ENCODE data around the gene LHFPL2. TPM values are rescaled to one million over a fixed set of nuclear protein-coding genes. Genes with fewer than 3 reads are reported as not detected.

Gene LHFPL2
- total and polyA plus RNA-seq, 4 donors = 6.5 to 49.4 (median 47.7) TPM

GRCh38 chr5:78630047-78630446 is 18.5 kb downstream of the LHFPL2 start:
- Histone ChIP-seq H3K36me3 (ENCODE audit: control insufficient read depth in 4 of 4, insufficient read depth in 4 of 4, low read length in 4 of 4) (peaks cover 8 to 31% (median 14%) of the 10 kb centered on the region in 4 donors), H3K4me1 (ENCODE audit: control insufficient read depth in 5 of 5, insufficient read depth in 5 of 5, low read length in 5 of 5) (peaks cover 7 to 44% (median 10%) of the 10 kb centered on the region in 5 donors), H3K27ac (ENCODE audit: low read depth in 1 of 2, low read length in 1 of 2) (no peak overlapping the region), H3K9me3 (ENCODE audit: control insufficient read depth in 4 of 4, insufficient read depth in 3 of 4, low read length in 3 of 4) (peaks cover 0 to 4% (median 0%) of the 10 kb centered on the region in 4 donors), H3K4me3 (no peak overlapping the region), H3K27me3 (ENCODE audit: control insufficient read depth in 3 of 3, insufficient read depth in 3 of 3, low read length in 2 of 3) (no peaks in the 10 kb centered on the region), H3K9ac (ENCODE audit: insufficient read depth in 1 of 2, low read length in 2 of 2) (no peak overlapping the region)
- DNase-seq = no peak
- TF ChIP-seq, protein P1, sequence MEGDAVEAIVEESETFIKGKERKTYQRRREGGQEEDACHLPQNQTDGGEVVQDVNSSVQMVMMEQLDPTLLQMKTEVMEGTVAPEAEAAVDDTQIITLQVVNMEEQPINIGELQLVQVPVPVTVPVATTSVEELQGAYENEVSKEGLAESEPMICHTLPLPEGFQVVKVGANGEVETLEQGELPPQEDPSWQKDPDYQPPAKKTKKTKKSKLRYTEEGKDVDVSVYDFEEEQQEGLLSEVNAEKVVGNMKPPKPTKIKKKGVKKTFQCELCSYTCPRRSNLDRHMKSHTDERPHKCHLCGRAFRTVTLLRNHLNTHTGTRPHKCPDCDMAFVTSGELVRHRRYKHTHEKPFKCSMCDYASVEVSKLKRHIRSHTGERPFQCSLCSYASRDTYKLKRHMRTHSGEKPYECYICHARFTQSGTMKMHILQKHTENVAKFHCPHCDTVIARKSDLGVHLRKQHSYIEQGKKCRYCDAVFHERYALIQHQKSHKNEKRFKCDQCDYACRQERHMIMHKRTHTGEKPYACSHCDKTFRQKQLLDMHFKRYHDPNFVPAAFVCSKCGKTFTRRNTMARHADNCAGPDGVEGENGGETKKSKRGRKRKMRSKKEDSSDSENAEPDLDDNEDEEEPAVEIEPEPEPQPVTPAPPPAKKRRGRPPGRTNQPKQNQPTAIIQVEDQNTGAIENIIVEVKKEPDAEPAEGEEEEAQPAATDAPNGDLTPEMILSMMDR (IDR thresholded peaks at IDR 0.05; ENCODE audit: control extremely low read depth, extremely low read depth) = no peak
- ATAC-seq (ENCODE audit: insufficient read depth, low FRiP score) = no peak
- 89 to 92% methylated on average over 6 of the region's 6 CpGs for WGBS, 2 donors

DNA sequence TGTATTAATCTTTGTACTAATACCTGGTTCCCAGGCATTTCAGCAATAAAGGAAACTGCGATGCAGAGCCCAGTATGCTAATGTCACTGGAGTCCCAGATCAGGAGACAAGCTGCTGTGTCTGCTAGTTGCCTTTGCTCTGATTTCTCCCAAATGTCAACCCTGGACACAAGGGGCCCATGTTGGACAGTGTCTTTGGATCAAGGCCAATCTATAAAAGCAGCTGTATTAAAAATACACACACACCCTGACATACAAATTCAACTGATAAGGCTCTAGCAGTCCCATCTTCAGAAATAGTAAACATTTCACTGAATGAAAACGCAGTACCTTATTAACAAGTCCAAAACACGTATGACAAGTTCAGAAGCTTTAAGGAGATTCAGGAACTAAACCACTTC is 18.9 kb downstream of the LHFPL2 start:
- WGBS, 2 donors = 76 to 85% methylated on average over 3 of the region's 3 CpGs

GRCh38 chr5:78628270-78628992 is 20.1 kb downstream of the LHFPL2 start:
- Histone ChIP-seq H3K9ac (ENCODE audit: insufficient read depth in 1 of 2, low read length in 2 of 2) (no peak overlapping the region), H3K4me3 (no peak overlapping the region), H3K36me3 (ENCODE audit: control insufficient read depth in 4 of 4, insufficient read depth in 4 of 4, low read length in 4 of 4) (peaks cover 8 to 31% (median 14%) of the 10 kb centered on the region in 4 donors), H3K4me1 (ENCODE audit: control insufficient read depth in 5 of 5, insufficient read depth in 5 of 5, low read length in 5 of 5) (peaks cover 7 to 51% (median 13%) of the 10 kb centered on the region in 5 donors), H3K9me3 (ENCODE audit: control insufficient read depth in 4 of 4, insufficient read depth in 3 of 4, low read length in 3 of 4) (peaks cover 0 to 4% (median 0%) of the 10 kb centered on the region in 4 donors), H3K27ac (ENCODE audit: low read depth in 1 of 2, low read length in 1 of 2) (no peak overlapping the region), H3K27me3 (ENCODE audit: control insufficient read depth in 3 of 3, insufficient read depth in 3 of 3, low read length in 2 of 3) (no peaks in the 10 kb centered on the region)
- TF ChIP-seq, protein P1 (IDR thresholded peaks at IDR 0.05; ENCODE audit: control extremely low read depth, extremely low read depth) = no peak
- ATAC-seq (ENCODE audit: insufficient read depth, low FRiP score) (no peak), DNase-seq (no peak)
- WGBS, 2 donors = 79 to 87% methylated on average over 5 of the region's 5 CpGs

More for the DNA sequence above, 18.9 kb downstream of the LHFPL2 start:
- DNase-seq = no peak
- no peak for ATAC-seq (ENCODE audit: insufficient read depth, low FRiP score)
- TF ChIP-seq, protein P1 (IDR thresholded peaks at IDR 0.05; ENCODE audit: control extremely low read depth, extremely low read depth) = no peak
- Histone ChIP-seq H3K36me3 (ENCODE audit: control insufficient read depth in 4 of 4, insufficient read depth in 4 of 4, low read length in 4 of 4) (peaks cover 8 to 31% (median 14%) of the 10 kb centered on the region in 4 donors), H3K4me3 (no peak overlapping the region), H3K9ac (ENCODE audit: insufficient read depth in 1 of 2, low read length in 2 of 2) (no peak overlapping the region), H3K27me3 (ENCODE audit: control insufficient read depth in 3 of 3, insufficient read depth in 3 of 3, low read length in 2 of 3) (no peaks in the 10 kb centered on the region), H3K27ac (ENCODE audit: low read depth in 1 of 2, low read length in 1 of 2) (no peak overlapping the region), H3K9me3 (ENCODE audit: control insufficient read depth in 4 of 4, insufficient read depth in 3 of 4, low read length in 3 of 4) (peaks cover 0 to 4% (median 0%) of the 10 kb centered on the region in 4 donors), H3K4me1 (ENCODE audit: control insufficient read depth in 5 of 5, insufficient read depth in 5 of 5, low read length in 5 of 5) (peaks cover 7 to 47% (median 10%) of the 10 kb centered on the region in 5 donors)
